GM12878 (cell line): ENCODE results near the gene TOMM20. TPM values are rescaled to one million over a fixed set of nuclear protein-coding genes. Genes with fewer than 3 reads are reported as not detected.

Source experiments
- ATAC-seq: fragments of 200-7000 bp; cut with Tn5 transposase; 3 replicates; pipeline ENCODE4 v1.9.1; 2020; ENCODE audit warnings: mild to moderate bottlenecking, moderate library complexity
- BruUV-seq: library from RNA; stranded (reverse); fragments of 400-500 nt; replicated peaks from 2 replicates; lab custom pipeline; 2021; lab: Mats Ljungman, UMichigan
- CTCF ChIA-PET: fragments of 300-600 bp; sonication (Branson Sonifier 250); formaldehyde crosslinking; extraction: SDS; loops from one replicate; lab custom pipeline; 2021; ENCODE audit warnings: inconsistent platforms; lab: Yijun Ruan, JAX
- POLR2A ChIA-PET: fragments of 350-600 bp; formaldehyde crosslinking; extraction: SDS; loops from one replicate; lab custom pipeline; 2021; ENCODE audit warnings: inconsistent platforms; lab: Charles Lee
- RAD21 ChIA-PET: fragments of 300-600 bp; sonication (Branson Sonifier 250); formaldehyde crosslinking; loops from one replicate; lab custom pipeline; 2023; ENCODE audit warnings: antibody characterized with exemption; ENCODE audit not compliant: unreplicated experiment; lab: Charles Lee
- SMC1A ChIA-PET: fragments of 300-600 bp; sonication (Branson Sonifier 250); formaldehyde crosslinking; loops from one replicate; lab custom pipeline; 2023; ENCODE audit not compliant: unreplicated experiment, uncharacterized antibody; lab: Charles Lee
- DNase-seq: peaks from one replicate; pipeline ENCODE4 v3.0.0-alpha.2; 2011; ENCODE audit warnings: low read depth, low spot score
- FAIRE-seq: peaks from 3 replicates; lab custom pipeline; 2011; peaks lifted over from hg19 to GRCh38; lab: Jason Lieb, UNC
- H2AFZ ChIP-seq: 2 replicates; pipeline ENCODE4 v1.6.0; 2011; ENCODE audit warnings: low read depth, low read length, control low read depth; ENCODE audit not compliant: control insufficient read depth
- H3K27ac ChIP-seq: 2 replicates; pipeline ENCODE4 v1.5.1; 2011; ENCODE audit warnings: control low read depth; ENCODE audit not compliant: control insufficient read depth, insufficient read depth
- H3K27me3 ChIP-seq, 2 experiments: replicated peaks in 1 of 2; 2 replicates each; pipeline versions ENCODE4 v1.6.0 to v1.6.1; 2011; ENCODE audit warnings: low read length in 1 of 2; ENCODE audit not compliant: control insufficient read depth in 2 of 2, insufficient read depth in 2 of 2
- H3K36me3 ChIP-seq, 2 experiments: 2 replicates each; pipeline ENCODE4 v1.5.1; 2011; ENCODE audit warnings: low read length in 1 of 2; ENCODE audit not compliant: control insufficient read depth in 2 of 2, insufficient read depth in 2 of 2
- H3K4me1 ChIP-seq: 2 replicates; pipeline ENCODE4 v1.6.1; 2011; ENCODE audit warnings: mild to moderate bottlenecking, low read length, moderate library complexity, mixed read lengths; ENCODE audit not compliant: control insufficient read depth, insufficient read depth
- H3K4me2 ChIP-seq: 2 replicates; pipeline ENCODE4 v1.6.0; 2011; ENCODE audit warnings: control low read depth; ENCODE audit not compliant: control insufficient read depth, insufficient read depth
- H3K4me3 ChIP-seq: fragments of 200-600 bp; sonication (generic); 2 replicates; pipeline ENCODE4 v1.5.1; 2016
- H3K79me2 ChIP-seq: 2 replicates; pipeline ENCODE4 v1.6.0; 2011; ENCODE audit warnings: low read length; ENCODE audit not compliant: control insufficient read depth, insufficient read depth
- H3K9ac ChIP-seq: 2 replicates; pipeline ENCODE4 v1.8.0; 2011; ENCODE audit warnings: low read length, control low read depth, mixed read lengths; ENCODE audit not compliant: control insufficient read depth, insufficient read depth
- H3K9me3 ChIP-seq: replicated peaks from 3 replicates; pipeline ENCODE4 v1.5.1; 2011; ENCODE audit warnings: mild to moderate bottlenecking, low read length; ENCODE audit not compliant: control insufficient read depth, insufficient read depth
- H4K20me1 ChIP-seq: 2 replicates; pipeline ENCODE4 v1.6.0; 2011; ENCODE audit not compliant: control insufficient read depth, insufficient read depth
- ATF7 ChIP-seq: fragments of 450-650 bp; IDR thresholded peaks from 2 replicates; pipeline ENCODE4 v1.6.1; 2016; ENCODE audit warnings: low read depth, mild to moderate bottlenecking
- BACH1 ChIP-seq: fragments of 450-650 bp; IDR thresholded peaks from 2 replicates; pipeline ENCODE4 v1.6.1; 2017; ENCODE audit warnings: mild to moderate bottlenecking, borderline replicate concordance
- EP300 ChIP-seq, 2 experiments: fragments of 150-350 bp in 1 of 2; IDR thresholded peaks; 2 replicates each; pipeline ENCODE4 v1.6.1; 2011 to 2012; ENCODE audit warnings: low read depth in 2 of 2, low read length in 2 of 2, borderline replicate concordance in 1 of 2, improper control_type of control experiment in 1 of 2, inconsistent platforms in 1 of 2; ENCODE audit not compliant: control insufficient read depth in 1 of 2
- HDGF ChIP-seq: fragments of 450-650 bp; IDR thresholded peaks from 2 replicates; pipeline ENCODE4 v1.6.1; 2016; ENCODE audit warnings: antibody characterized with exemption
- IKZF2 ChIP-seq, 2 experiments: fragments of 450-650 bp; IDR thresholded peaks; 2 replicates each; pipeline ENCODE4 v1.6.1; 2017; ENCODE audit warnings: mild to moderate bottlenecking in 2 of 2, moderate library complexity in 2 of 2
- NBN ChIP-seq: fragments of 450-650 bp; IDR thresholded peaks from 2 replicates; pipeline ENCODE4 v1.6.1; 2016
- NR2C1 ChIP-seq: fragments of 450-650 bp; IDR thresholded peaks from 2 replicates; pipeline ENCODE4 v1.6.1; 2017; ENCODE audit warnings: antibody characterized with exemption, mild to moderate bottlenecking, moderate library complexity
- NR2C2 ChIP-seq: IDR thresholded peaks from 2 replicates; pipeline ENCODE4 v1.6.1; 2011; ENCODE audit warnings: borderline replicate concordance, low read depth; ENCODE audit not compliant: control insufficient read depth, insufficient read length
- NR2F1 ChIP-seq: fragments of 450-650 bp; conservative IDR thresholded peaks from 2 replicates; pipeline ENCODE4 v1.6.1; 2017; ENCODE audit warnings: mild to moderate bottlenecking
- POLR2AphosphoS5 ChIP-seq: IDR thresholded peaks from 2 replicates; pipeline ENCODE4 v1.6.1; 2011; ENCODE audit warnings: mild to moderate bottlenecking, low read length, inconsistent platforms
- RAD51 ChIP-seq: fragments of 450-650 bp; IDR thresholded peaks from 2 replicates; pipeline ENCODE4 v1.6.1; 2016; ENCODE audit warnings: moderate library complexity, mild to moderate bottlenecking, inconsistent platforms
- TCF7 ChIP-seq: IDR thresholded peaks from 2 replicates; pipeline ENCODE4 v1.6.1; 2014; ENCODE audit warnings: antibody characterized with exemption, borderline replicate concordance
- WGBS: methylation state at CpG from one replicate; pipeline ENCODE4 v1.1.6; 2016; ENCODE audit warnings: low lambda C conversion rate; ENCODE audit not compliant: insufficient replicate concordance, insufficient coverage; ENCODE audit errors: missing lambda C conversion rate; 5-methylcytosine and 5-hydroxymethylcytosine counted together
- in situ Hi-C: fragments of 300-500 bp; cut with MboI; formaldehyde crosslinking; loops from 9 replicates; pipeline ENCODE4 v1.14.3; 2018; ENCODE audit warnings: mixed read lengths
- intact Hi-C: fragments of 100-400 bp; cut with micrococcal nuclease; formaldehyde crosslinking; loops from one replicate; pipeline ENCODE4 v1.14.2; 2022; ENCODE audit not compliant: unreplicated experiment
- polyA plus RNA-seq, 11 experiments: library from polyadenylated mRNA; depleted of rRNA in 4 of 11; unstranded in 6 of 11; stranded (reverse) in 5 of 11; fragments of >200 nt; fragmentation: Nextera tagmentation in 4 of 11; fragmentation: Illumina TruSeq in 1 of 11; extraction: Ambion mirVana in 4 of 11; extraction: Trizol in 1 of 11; gene quantifications; 1 replicate in 1 of 11; 2 replicates in 10 of 11; pipeline versions ENCODE4 v1.2.1 to v1.2.3, GENCODE V29; 2011 to 2016; ENCODE audit warnings: inconsistent platforms in 2 of 11, missing spikeins in 2 of 11, low read depth in 1 of 11
- total RNA-seq, 4 experiments: library from RNA; depleted of rRNA in 3 of 4; stranded (reverse); fragments of >200 nt in 3 of 4; fragmentation: Illumina TruSeq in 1 of 4; extraction: Trizol in 1 of 4; gene quantifications; 2 replicates each; pipeline versions ENCODE4 v1.2.1 to v1.2.3, GENCODE V29; 2013 to 2021
- TF ChIP-seq, protein P1 (sequence below): fragments of 450-650 bp; IDR thresholded peaks from 2 replicates; pipeline ENCODE4 v1.6.1; 2017; ENCODE audit warnings: antibody characterized with exemption, mild to moderate bottlenecking, moderate library complexity
- TF ChIP-seq, protein P2 (sequence below): IDR thresholded peaks from 2 replicates; pipeline ENCODE4 v1.6.1; 2011; ENCODE audit warnings: borderline replicate concordance, low read depth, mild to moderate bottlenecking, moderate library complexity, mixed read lengths, low read length; ENCODE audit not compliant: insufficient read depth; ENCODE audit errors: extremely low read length
- TF ChIP-seq, protein P3 (sequence below): fragments of 450-650 bp; IDR thresholded peaks from 2 replicates; pipeline ENCODE4 v1.6.1; 2017; ENCODE audit warnings: borderline replicate concordance

The TOMM20 gene
- total and polyA plus RNA-seq, 10 of the 15 experiments (the other 5 are each of a cell fraction or from before 2014, with no cell fraction given): 39.8 to 138 (median 70.1) TPM

DNA sequence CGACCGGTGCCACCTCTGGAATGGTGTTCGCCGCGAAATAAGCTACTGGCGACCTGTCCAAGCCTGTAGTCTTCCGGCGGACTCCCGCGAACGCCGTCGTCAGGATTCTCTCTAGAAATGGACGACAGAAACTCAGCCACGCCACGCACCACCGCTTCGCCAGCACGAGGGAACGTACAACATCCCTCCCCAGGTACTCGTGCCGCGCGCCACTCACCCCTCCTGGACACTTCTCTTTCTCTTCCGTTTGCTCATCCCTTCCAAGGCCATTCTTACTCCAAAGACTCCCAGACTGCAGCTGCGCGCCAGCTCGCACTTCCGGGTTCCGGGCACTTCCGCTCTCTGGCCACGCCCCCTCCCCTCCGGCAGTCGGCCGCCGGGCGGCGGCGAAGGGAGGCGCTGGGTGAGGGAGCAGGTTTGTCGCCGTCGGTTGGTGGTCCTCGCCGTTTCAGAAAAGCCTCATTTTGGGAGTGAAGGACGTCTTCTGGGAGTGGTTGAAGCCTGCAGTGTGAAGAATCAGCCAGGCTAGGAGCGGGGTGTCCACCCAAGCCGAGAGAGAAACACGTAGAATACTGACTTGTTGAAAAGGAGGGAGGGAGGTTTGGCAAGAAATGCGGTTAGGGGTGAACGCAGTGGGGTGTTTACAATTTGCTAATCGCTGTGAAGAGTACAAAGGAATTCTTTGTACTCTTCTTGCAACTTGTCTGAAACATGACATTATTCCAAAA, 32.5 kb upstream of the TOMM20 start, which contains the start of gene RBM34 (continued):
- TF ChIP-seq, protein P1, sequence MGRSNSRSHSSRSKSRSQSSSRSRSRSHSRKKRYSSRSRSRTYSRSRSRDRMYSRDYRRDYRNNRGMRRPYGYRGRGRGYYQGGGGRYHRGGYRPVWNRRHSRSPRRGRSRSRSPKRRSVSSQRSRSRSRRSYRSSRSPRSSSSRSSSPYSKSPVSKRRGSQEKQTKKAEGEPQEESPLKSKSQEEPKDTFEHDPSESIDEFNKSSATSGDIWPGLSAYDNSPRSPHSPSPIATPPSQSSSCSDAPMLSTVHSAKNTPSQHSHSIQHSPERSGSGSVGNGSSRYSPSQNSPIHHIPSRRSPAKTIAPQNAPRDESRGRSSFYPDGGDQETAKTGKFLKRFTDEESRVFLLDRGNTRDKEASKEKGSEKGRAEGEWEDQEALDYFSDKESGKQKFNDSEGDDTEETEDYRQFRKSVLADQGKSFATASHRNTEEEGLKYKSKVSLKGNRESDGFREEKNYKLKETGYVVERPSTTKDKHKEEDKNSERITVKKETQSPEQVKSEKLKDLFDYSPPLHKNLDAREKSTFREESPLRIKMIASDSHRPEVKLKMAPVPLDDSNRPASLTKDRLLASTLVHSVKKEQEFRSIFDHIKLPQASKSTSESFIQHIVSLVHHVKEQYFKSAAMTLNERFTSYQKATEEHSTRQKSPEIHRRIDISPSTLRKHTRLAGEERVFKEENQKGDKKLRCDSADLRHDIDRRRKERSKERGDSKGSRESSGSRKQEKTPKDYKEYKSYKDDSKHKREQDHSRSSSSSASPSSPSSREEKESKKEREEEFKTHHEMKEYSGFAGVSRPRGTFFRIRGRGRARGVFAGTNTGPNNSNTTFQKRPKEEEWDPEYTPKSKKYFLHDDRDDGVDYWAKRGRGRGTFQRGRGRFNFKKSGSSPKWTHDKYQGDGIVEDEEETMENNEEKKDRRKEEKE: no peak
- 0 out of 2 replicates have a peak, but pooled peaks have one; percentile 29 for TF ChIP-seq ATF7
- TF ChIP-seq POLR2AphosphoS5: peak; percentile 99
- TF ChIP-seq NR2C1: no peak
- peak; percentile 82 for TF ChIP-seq NBN
- TF ChIP-seq, all 136 proteins: peak for 57

DNA sequence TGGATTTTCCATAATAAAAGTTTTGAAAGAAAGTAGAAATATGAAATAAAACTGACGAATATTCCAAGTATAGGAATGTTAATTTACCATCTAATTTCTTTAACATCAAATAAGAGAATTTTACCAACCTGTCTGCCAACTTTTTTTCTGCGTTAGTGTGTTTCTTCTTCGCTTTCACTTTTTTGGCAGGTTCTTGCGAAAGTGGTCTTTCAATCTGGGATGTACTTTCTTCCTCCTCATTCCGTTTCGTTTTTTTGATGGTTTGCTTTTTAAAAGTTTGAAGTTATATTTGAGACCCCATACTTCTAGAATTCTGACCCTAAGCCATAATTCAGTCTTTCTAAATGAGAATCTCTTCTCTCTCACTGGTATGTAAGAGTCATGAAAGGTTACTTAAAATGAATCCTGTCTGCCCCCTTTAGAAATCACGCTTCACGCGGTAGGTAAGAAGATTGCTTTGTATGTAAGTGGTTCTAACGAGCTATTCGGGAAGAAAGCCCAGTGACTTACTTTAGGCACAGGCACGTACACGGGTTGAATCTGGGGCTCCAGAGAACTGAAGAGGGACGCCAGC, 31.8 kb upstream of the TOMM20 start:
- Histone ChIP-seq H4K20me1 (no peaks in the 10 kb centered on the region), H3K27me3 (no peaks in the 10 kb centered on the region), H3K79me2 (peaks cover 32% of the 10 kb centered on the region), H3K36me3 (peaks cover 0 to 19% of the 10 kb centered on the region in 2 experiments; a peak in 2 of 4 replicates), H3K4me2 (peak overlapping the region; percentile 76), H3K4me3 (peak overlapping the region; percentile 82), H2AFZ (peak overlapping the region; percentile 100), H3K9ac (peak overlapping the region; percentile 97), H3K9me3 (no peaks in the 10 kb centered on the region), H3K27ac (peak overlapping the region; percentile 98), H3K4me1 (peaks cover 3% of the 10 kb centered on the region; the same call in 1 of the 2 replicates)
- FAIRE-seq: peak; percentile 72
- intact Hi-C loops (loop anchor here (2.0 kb wide), 1 partner anchor 32 kb away; the partner anchor contains the start of gene TOMM20), in situ Hi-C loops (no loop called here)
- BruUV-seq: TSS peak; percentile 89
- POLR2A ChIA-PET: interaction anchor here (0.5 to 2.0 kb wide), 12 partner anchors 8 to 346 kb away, joined by 3 to 12 read pairs (median 4); partner anchors contain the start of genes ARID4B, GGPS1, TBCE and TOMM20
- peak; percentile 76 for ATAC-seq
- WGBS: 1% methylated on average over 14 of the region's 14 CpGs
- CTCF ChIA-PET: interaction anchor here (0.6 to 2.8 kb wide), 9 partner anchors 17 to 344 kb away, joined by 3 to 18 read pairs (median 4); partner anchors contain the start of gene B3GALNT2
- RAD21 ChIA-PET: interaction anchor here (0.6 to 2.6 kb wide), 7 partner anchors 39 to 661 kb away, joined by 3 to 11 read pairs (median 4); no protein-coding TSS in a partner anchor
- SMC1A ChIA-PET: interaction anchor here (0.8 to 2.9 kb wide), 7 partner anchors 9 to 255 kb away, joined by 3 to 15 read pairs (median 4); no protein-coding TSS in a partner anchor
- no peak for DNase-seq
- TF ChIP-seq NR2C2 (no peak), POLR2AphosphoS5 (no peak), RAD51 (0 out of 2 replicates have a peak, but pooled peaks have one; percentile 10), IKZF2 (IDR thresholded peaks at IDR 0.05) (no peak), EP300 (IDR thresholded peaks at IDR 0.05; ENCODE audit: borderline replicate concordance in 1 of 2, control insufficient read depth in 1 of 2, low read depth in 2 of 2, low read length in 2 of 2) (no peak), BACH1 (0 out of 2 replicates have a peak, but pooled peaks have one; percentile 8), TCF7 (no peak), HDGF (no peak), NR2F1 (peak; percentile 8; the same call in 1 of the 2 replicates)
- TF ChIP-seq, protein P2, sequence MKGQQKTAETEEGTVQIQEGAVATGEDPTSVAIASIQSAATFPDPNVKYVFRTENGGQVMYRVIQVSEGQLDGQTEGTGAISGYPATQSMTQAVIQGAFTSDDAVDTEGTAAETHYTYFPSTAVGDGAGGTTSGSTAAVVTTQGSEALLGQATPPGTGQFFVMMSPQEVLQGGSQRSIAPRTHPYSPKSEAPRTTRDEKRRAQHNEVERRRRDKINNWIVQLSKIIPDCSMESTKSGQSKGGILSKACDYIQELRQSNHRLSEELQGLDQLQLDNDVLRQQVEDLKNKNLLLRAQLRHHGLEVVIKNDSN: no peak
- TF ChIP-seq, protein P3, sequence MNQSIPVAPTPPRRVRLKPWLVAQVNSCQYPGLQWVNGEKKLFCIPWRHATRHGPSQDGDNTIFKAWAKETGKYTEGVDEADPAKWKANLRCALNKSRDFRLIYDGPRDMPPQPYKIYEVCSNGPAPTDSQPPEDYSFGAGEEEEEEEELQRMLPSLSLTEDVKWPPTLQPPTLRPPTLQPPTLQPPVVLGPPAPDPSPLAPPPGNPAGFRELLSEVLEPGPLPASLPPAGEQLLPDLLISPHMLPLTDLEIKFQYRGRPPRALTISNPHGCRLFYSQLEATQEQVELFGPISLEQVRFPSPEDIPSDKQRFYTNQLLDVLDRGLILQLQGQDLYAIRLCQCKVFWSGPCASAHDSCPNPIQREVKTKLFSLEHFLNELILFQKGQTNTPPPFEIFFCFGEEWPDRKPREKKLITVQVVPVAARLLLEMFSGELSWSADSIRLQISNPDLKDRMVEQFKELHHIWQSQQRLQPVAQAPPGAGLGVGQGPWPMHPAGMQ: no peak
